GM10248 (cell line): ENCODE data around the gene MGST3.
"Not testable (repeated sequence)": the region's sequence is repeated elsewhere in the genome, so short reads cannot be mapped to it uniquely, and the experiment has no call there.

Experiments used
- CTCF ChIA-PET: fragments of 300-600 bp; sonication (Branson Sonifier 250); formaldehyde crosslinking; extraction: SDS; loops from one replicate; lab custom pipeline; 2021; ENCODE audit warnings: antibody characterized with exemption; lab: Yijun Ruan, JAX
- POLR2A ChIA-PET: fragments of 350-650 bp; sonication (Branson Sonifier 250); formaldehyde crosslinking; extraction: SDS; loops from one replicate; lab custom pipeline; 2020; ENCODE audit warnings: antibody characterized with exemption; lab: Yijun Ruan, JAX
- DNase-seq: peaks from one replicate; pipeline ENCODE4 v3.0.0; 2012; ENCODE audit errors: extremely low spot score
- TF ChIP-seq, protein P1 (sequence below): IDR thresholded peaks from 2 replicates; pipeline ENCODE4 v1.5.1; 2012; ENCODE audit warnings: mild to moderate bottlenecking, low read depth; ENCODE audit errors: extremely low read depth, missing control alignments, control extremely low read depth

The MGST3 gene

DNA sequence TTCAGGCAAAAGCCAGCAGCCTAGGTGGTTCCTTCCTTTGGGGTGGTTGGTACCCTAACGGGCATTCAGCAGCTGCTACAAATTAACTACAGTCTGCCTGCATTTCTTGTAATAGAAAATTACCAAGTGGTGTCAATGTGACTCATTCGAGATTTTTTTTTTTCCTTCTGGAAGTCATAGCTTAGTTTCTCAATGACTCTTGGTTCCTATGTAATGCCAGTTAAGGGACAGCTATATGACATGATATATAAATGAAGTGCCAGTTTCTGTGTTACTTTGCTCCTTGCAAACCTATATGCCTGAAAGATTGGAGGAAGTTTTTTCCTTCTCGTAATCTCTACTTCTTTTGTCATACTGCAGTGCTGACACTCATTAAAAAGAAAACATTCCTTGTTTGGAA lies 2.6 kb downstream of the MGST3 start:
- ChIA-PET POLR2A (no interaction called here), CTCF (interaction anchor here (1.0 to 2.4 kb wide), 6 partner anchors 11 to 110 kb away, joined by 3 to 7 read pairs (median 3); partner anchors contain the start of gene ALDH9A1)
- TF ChIP-seq, protein P1, sequence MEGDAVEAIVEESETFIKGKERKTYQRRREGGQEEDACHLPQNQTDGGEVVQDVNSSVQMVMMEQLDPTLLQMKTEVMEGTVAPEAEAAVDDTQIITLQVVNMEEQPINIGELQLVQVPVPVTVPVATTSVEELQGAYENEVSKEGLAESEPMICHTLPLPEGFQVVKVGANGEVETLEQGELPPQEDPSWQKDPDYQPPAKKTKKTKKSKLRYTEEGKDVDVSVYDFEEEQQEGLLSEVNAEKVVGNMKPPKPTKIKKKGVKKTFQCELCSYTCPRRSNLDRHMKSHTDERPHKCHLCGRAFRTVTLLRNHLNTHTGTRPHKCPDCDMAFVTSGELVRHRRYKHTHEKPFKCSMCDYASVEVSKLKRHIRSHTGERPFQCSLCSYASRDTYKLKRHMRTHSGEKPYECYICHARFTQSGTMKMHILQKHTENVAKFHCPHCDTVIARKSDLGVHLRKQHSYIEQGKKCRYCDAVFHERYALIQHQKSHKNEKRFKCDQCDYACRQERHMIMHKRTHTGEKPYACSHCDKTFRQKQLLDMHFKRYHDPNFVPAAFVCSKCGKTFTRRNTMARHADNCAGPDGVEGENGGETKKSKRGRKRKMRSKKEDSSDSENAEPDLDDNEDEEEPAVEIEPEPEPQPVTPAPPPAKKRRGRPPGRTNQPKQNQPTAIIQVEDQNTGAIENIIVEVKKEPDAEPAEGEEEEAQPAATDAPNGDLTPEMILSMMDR, result no peak
- no peak for DNase-seq

DNA sequence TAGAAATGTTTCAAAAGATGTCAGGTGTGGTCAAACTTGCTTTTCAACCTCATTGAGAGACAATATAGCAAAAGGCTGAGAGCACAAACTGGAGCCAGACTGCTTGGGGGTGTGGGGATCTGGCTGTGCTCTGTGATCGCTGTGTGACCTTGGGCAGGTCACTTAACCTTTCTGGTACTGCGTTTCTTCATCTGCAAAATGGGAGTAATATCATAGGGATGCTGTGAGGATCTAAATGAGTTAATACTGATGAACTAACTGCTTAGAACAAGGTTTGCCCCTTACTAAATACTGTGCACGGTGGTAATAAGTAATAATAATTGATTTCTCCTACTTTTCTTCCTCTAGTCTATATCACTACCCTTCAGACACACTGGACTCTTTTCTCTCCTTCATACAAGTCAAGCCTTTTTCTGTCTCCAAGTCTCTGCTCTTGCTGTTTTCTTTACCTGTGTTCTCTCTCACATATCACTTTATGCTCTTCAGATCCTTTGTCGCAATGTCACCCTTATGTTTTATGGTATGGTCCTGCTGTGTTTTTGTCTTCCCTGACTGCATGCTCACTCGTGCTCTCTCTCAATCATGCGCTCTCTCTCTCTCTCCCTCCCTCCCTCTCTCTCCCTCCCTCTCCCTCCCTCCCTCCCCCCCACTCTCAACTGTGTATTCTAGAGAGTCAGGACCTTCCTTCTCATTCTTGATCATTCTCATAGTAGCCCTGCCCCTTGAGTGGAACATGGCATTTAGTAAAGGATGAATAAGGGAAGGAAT lies 3.3 kb downstream of the MGST3 start:
- TF ChIP-seq, protein P1, result no peak
- ChIA-PET POLR2A (no interaction called here), CTCF (interaction anchor here (1.0 to 2.4 kb wide), 4 partner anchors 10 to 109 kb away, joined by 3 to 7 read pairs (median 3); partner anchors contain the start of gene ALDH9A1)
- DNase-seq, result no peak

DNA sequence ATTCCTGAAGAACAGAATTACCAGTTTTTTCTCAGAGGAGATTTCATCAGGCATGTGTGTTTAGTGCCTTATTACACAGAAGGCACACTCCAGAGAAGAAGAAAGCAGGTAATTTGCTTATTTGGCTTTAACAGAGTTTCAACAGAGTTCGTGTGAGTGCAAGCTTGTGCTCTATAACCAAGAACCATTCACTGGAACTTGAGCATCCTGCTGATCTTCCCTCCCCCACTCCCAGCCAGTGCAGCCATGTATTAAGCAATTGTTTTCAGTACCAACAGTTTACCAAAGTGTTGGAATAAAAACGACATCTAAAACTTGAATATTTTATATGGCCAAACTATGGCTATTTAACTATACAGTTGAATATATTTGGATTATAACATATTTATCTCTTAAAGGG lies 4.3 kb downstream of the MGST3 start:
- no peak for DNase-seq
- TF ChIP-seq, protein P1, result no peak
- ChIA-PET POLR2A (no interaction called here), CTCF (interaction anchor here (1.9 kb wide), 1 partner anchor 243 kb away, joined by 4 read pairs; no protein-coding TSS in a partner anchor)

DNA sequence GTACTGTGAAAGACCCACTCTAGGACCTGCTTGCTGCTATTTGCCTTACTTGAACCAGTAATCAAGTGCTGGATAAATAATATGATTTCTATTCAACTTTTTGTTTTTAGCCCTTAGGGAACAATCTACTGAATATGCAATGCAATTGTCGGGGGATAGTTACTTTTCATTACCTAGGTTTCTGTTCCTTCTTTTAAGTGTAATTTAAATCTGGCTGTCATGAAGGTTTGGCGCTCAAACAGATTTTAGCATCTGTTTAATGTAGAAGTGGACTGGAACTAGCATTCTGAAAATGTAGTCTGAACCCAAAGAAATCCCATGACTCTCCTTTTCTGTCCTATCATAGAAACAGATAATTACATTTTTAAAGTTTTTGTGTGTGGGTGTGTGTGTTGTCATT lies 4.8 kb downstream of the MGST3 start:
- ChIA-PET POLR2A (no interaction called here), CTCF (interaction anchor here (1.9 kb wide), 1 partner anchor 244 kb away, joined by 4 read pairs; no protein-coding TSS in a partner anchor)
- TF ChIP-seq, protein P1, result no peak
- DNase-seq, result no peak

DNA sequence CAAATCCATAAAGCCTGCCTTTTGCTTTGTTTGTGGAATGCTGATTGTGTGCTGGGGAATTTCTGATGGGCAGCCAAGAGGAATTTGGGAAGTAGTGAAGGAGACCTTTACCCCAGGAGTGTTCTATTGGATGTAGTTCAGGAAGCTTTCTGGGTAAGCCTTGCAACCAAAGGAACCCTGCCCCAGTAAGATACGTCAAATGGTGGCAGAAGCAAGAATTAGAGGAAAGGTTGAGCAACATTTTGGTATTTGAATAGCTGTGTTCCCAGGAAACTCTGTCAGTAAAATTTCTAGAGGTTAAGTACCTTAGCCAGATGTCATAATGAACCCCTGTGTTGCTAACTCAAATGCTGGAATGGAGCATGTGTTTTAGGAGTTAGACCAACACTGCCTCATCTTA lies 6.4 kb downstream of the MGST3 start:
- ChIA-PET CTCF (interaction anchor here (0.6 to 1.6 kb wide), 6 partner anchors 10 to 65 kb away, joined by 3 to 5 read pairs (median 3); no protein-coding TSS in a partner anchor), POLR2A (no interaction called here)
- DNase-seq, result no peak
- TF ChIP-seq, protein P1, result no peak

DNA sequence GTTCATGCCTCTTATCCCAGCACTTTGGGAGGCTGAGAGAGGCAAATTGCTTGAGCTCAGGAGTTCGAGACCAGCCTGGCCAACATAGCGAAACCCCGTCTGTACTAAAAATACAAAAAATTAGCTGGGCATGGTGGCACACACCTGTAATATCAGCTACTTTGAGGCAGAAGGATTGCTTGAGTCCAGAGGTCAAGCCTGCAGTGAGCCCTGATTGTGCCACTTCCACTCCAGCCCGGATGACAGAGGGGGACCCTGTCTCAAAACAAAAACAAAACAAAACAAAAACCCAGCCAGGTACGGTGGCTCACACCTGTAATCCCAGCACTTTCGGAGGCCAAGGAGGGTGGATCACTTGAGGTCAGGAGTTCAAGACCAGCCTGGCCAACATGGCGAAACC lies 7.2 kb downstream of the MGST3 start:
- DNase-seq, POLR2A ChIA-PET: not testable (repeated sequence)
- CTCF ChIA-PET, result interaction anchor here (0.6 to 1.6 kb wide), 4 partner anchors 9 to 65 kb away, joined by 3 to 4 read pairs (median 3); no protein-coding TSS in a partner anchor

DNA sequence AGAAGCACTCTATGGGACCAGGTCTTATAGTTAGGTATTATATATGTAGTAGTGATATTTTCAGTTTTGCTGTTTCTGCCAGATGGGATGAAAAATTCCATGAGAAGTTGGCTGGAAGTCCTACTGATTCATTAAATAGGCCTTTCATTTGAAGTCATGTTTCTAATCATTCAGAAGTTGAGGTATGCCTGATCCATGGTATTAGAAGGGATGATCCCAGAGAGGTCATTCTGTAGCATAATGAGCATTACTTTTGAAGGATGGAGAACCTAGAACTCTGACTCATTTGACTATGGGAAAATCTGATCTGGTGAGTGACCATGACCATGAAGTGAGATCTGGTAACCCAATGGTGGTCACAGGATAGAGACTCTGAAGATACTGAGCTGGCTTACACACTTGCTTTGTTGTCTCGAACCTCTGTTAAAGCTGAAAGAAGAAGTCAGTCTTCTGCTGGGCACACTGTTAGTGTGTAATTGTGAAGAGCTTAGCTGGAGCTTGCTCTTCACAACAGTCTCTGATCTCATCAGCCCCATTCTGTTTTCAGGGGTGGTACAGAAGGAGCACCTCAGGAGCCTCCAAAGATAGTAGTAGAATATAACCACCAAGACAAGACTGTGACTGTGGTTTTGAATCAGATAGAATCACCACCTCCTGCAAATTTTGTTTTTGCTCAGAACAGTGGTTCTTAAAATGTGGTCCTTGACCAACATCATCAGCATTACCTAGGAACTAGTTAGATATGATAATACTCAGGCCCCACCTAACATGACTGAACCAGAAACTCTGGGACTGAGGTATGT lies 9.0 kb downstream of the MGST3 start:
- POLR2A ChIA-PET, result no interaction called here
- CTCF ChIA-PET, result interaction anchor here (1.5 kb wide), 1 partner anchor 8 kb away, joined by 6 read pairs; no protein-coding TSS in a partner anchor
- TF ChIP-seq, protein P1, result no peak
- no peak for DNase-seq
